ENCODE data around the gene GRK5. TPM values are rescaled to one million over a fixed set of nuclear protein-coding genes. Genes with fewer than 3 reads are reported as not detected.

The GRK5 gene
- total and polyA plus RNA-seq, 4 donors: 18.5 to 43.1 (median 40.3) TPM

GRCh38 chr10:119425881-119426170 is 218.5 kb downstream of the GRK5 start:
- WGBS, 2 donors: 92% methylated on average over 9 of the region's 9 CpGs
- Histone ChIP-seq H3K27me3 (ENCODE audit: control insufficient read depth in 3 of 3, insufficient read depth in 3 of 3, low read length in 2 of 3) (no peaks in the 10 kb centered on the region), H3K27ac (ENCODE audit: low read depth in 1 of 2, low read length in 1 of 2) (no peak overlapping the region), H3K9me3 (ENCODE audit: control insufficient read depth in 4 of 4, insufficient read depth in 3 of 4, low read length in 3 of 4) (peaks cover 0 to 14% (median 0%) of the 10 kb centered on the region in 4 donors), H3K9ac (ENCODE audit: insufficient read depth in 1 of 2, low read length in 2 of 2) (no peak overlapping the region), H3K4me1 (ENCODE audit: control insufficient read depth in 5 of 5, insufficient read depth in 5 of 5, low read length in 5 of 5) (peaks cover 0 to 20% (median 2%) of the 10 kb centered on the region in 5 donors), H3K36me3 (ENCODE audit: control insufficient read depth in 4 of 4, insufficient read depth in 4 of 4, low read length in 4 of 4) (peaks cover 0 to 48% (median 38%) of the 10 kb centered on the region in 4 donors), H3K4me3 (no peak overlapping the region)
- ATAC-seq (ENCODE audit: insufficient read depth, low FRiP score) (no peak), DNase-seq (no peak)
- TF ChIP-seq, protein P1, sequence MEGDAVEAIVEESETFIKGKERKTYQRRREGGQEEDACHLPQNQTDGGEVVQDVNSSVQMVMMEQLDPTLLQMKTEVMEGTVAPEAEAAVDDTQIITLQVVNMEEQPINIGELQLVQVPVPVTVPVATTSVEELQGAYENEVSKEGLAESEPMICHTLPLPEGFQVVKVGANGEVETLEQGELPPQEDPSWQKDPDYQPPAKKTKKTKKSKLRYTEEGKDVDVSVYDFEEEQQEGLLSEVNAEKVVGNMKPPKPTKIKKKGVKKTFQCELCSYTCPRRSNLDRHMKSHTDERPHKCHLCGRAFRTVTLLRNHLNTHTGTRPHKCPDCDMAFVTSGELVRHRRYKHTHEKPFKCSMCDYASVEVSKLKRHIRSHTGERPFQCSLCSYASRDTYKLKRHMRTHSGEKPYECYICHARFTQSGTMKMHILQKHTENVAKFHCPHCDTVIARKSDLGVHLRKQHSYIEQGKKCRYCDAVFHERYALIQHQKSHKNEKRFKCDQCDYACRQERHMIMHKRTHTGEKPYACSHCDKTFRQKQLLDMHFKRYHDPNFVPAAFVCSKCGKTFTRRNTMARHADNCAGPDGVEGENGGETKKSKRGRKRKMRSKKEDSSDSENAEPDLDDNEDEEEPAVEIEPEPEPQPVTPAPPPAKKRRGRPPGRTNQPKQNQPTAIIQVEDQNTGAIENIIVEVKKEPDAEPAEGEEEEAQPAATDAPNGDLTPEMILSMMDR (IDR thresholded peaks at IDR 0.05; ENCODE audit: control extremely low read depth, extremely low read depth): no peak

- Histone ChIP-seq H3K4me3 (no peak overlapping the region), H3K9me3 (ENCODE audit: control insufficient read depth in 4 of 4, insufficient read depth in 3 of 4, low read length in 3 of 4) (peaks cover 0 to 14% (median 0%) of the 10 kb centered on the region in 4 donors), H3K9ac (ENCODE audit: insufficient read depth in 1 of 2, low read length in 2 of 2) (no peak overlapping the region), H3K36me3 (ENCODE audit: control insufficient read depth in 4 of 4, insufficient read depth in 4 of 4, low read length in 4 of 4) (peaks cover 0 to 52% (median 44%) of the 10 kb centered on the region in 4 donors), H3K27ac (ENCODE audit: low read depth in 1 of 2, low read length in 1 of 2) (no peak overlapping the region), H3K27me3 (ENCODE audit: control insufficient read depth in 3 of 3, insufficient read depth in 3 of 3, low read length in 2 of 3) (no peaks in the 10 kb centered on the region), H3K4me1 (ENCODE audit: control insufficient read depth in 5 of 5, insufficient read depth in 5 of 5, low read length in 5 of 5) (peaks cover 0 to 20% (median 2%) of the 10 kb centered on the region in 5 donors)
- 96 to 97% methylated on average over 5 of the region's 5 CpGs for WGBS, 2 donors
- no peak for ATAC-seq (ENCODE audit: insufficient read depth, low FRiP score)
- TF ChIP-seq, protein P1 (IDR thresholded peaks at IDR 0.05; ENCODE audit: control extremely low read depth, extremely low read depth): no peak
- DNase-seq: no peak
Observed at GRCh38 chr10:119426699-119427098, 219.3 kb downstream of the GRK5 start.

DNA sequence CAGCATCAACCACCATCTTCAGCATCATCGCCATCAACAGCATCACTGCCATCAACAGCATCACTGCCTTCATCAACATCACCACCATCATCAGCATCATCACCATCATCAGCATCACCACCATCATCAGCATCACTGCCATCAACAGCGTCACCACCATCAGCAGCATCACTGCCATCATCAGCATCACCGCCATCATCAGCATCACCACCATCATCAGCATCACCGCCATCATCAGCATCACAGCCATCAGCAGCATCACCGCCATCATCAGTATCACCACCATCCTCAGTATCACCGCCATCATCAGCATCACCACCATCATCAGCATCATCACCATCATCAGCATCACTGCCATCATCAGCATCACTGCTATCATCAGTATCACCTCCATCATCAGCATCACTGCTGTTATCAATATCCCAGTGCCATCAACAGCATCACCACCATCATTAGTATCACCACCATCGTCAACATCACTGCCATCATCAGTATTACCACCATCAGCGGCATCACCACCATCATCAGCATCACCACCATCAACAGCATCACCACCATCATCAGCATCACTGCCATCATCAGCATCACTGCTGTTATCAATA is 220.0 kb downstream of the GRK5 start:
- peaks cover 0 to 14% (median 0%) of the 10 kb centered on the region in 4 donors for H3K9me3 ChIP-seq (ENCODE audit: control insufficient read depth in 4 of 4, insufficient read depth in 3 of 4, low read length in 3 of 4)
- TF ChIP-seq, protein P1 (IDR thresholded peaks at IDR 0.05; ENCODE audit: control extremely low read depth, extremely low read depth): no peak
- H3K4me3 ChIP-seq: no peak overlapping the region
- peaks cover 0 to 16% (median 2%) of the 10 kb centered on the region in 5 donors for H3K4me1 ChIP-seq (ENCODE audit: control insufficient read depth in 5 of 5, insufficient read depth in 5 of 5, low read length in 5 of 5)
- no peaks in the 10 kb centered on the region for H3K27me3 ChIP-seq (ENCODE audit: control insufficient read depth in 3 of 3, insufficient read depth in 3 of 3, low read length in 2 of 3)
- H3K36me3 ChIP-seq (ENCODE audit: control insufficient read depth in 4 of 4, insufficient read depth in 4 of 4, low read length in 4 of 4): peaks cover 0 to 55% (median 48%) of the 10 kb centered on the region in 4 donors
- no peak overlapping the region for H3K27ac ChIP-seq (ENCODE audit: low read depth in 1 of 2, low read length in 1 of 2)
- DNase-seq (no peak), ATAC-seq (ENCODE audit: insufficient read depth, low FRiP score) (no peak)
- WGBS, 2 donors: 93 to 99% methylated on average over 8 of the region's 8 CpGs
- no peak overlapping the region for H3K9ac ChIP-seq (ENCODE audit: insufficient read depth in 1 of 2, low read length in 2 of 2)

DNA sequence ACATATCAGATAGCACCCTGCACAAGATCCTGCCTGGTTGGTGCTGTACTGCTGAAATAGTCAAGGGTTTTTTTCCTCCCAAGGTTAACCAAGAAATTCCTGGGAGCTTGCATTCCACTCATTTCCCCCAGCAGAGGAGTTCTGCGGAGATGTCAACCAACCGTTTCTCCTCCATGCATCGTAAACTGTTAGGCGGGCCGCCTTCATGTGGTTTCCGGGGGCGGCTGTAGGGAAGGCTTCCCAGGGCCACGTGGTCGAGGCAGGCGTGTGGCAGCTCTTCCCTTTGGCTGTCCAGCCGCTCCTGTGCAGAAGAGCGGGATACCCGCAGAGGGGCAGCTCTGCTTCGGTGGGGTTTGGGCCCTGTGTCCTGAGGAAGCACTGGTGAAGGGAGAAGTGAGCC is 221.4 kb downstream of the GRK5 start:
- WGBS, 2 donors: 79 to 82% methylated on average over 14 of the region's 14 CpGs
- ATAC-seq (ENCODE audit: insufficient read depth, low FRiP score) (no peak), DNase-seq (no peak)
- no peaks in the 10 kb centered on the region for H3K27me3 ChIP-seq (ENCODE audit: control insufficient read depth in 3 of 3, insufficient read depth in 3 of 3, low read length in 2 of 3)
- H3K4me3 ChIP-seq: no peak overlapping the region
- TF ChIP-seq, protein P1 (IDR thresholded peaks at IDR 0.05; ENCODE audit: control extremely low read depth, extremely low read depth): no peak
- no peak overlapping the region for H3K27ac ChIP-seq (ENCODE audit: low read depth in 1 of 2, low read length in 1 of 2)
- peaks cover 0 to 62% (median 49%) of the 10 kb centered on the region in 4 donors for H3K36me3 ChIP-seq (ENCODE audit: control insufficient read depth in 4 of 4, insufficient read depth in 4 of 4, low read length in 4 of 4)
- H3K9me3 ChIP-seq (ENCODE audit: control insufficient read depth in 4 of 4, insufficient read depth in 3 of 4, low read length in 3 of 4): peaks cover 0 to 17% (median 0%) of the 10 kb centered on the region in 4 donors
- no peak overlapping the region for H3K9ac ChIP-seq (ENCODE audit: insufficient read depth in 1 of 2, low read length in 2 of 2)
- peaks cover 0 to 3% (median 0%) of the 10 kb centered on the region in 5 donors for H3K4me1 ChIP-seq (ENCODE audit: control insufficient read depth in 5 of 5, insufficient read depth in 5 of 5, low read length in 5 of 5)

Measured in lung (tissue), 12 donors.